H1 (cell line): ENCODE data around the gene STOML1. TPM values are rescaled to one million over a fixed set of nuclear protein-coding genes. Genes with fewer than 3 reads are reported as not detected.

Source experiments
- CTCF ChIA-PET: fragments of 300-600 bp; sonication (Branson Sonifier 250); formaldehyde crosslinking; loops from one replicate; lab custom pipeline; 2021; ENCODE audit not compliant: partially characterized antibody; lab: Charles Lee
- POLR2A ChIA-PET: fragments of 300-600 bp; sonication (Branson Sonifier 250); formaldehyde crosslinking; loops from one replicate; lab custom pipeline; 2021; ENCODE audit warnings: inconsistent platforms; ENCODE audit not compliant: partially characterized antibody; lab: Charles Lee
- DNase-seq, 2 experiments: peaks; one replicate each; pipeline versions ENCODE4 v3.0.0 to v3.0.0-alpha.2; 2010 to 2022; ENCODE audit warnings: low spot score in 2 of 2, low read depth in 1 of 2, mixed read lengths in 1 of 2
- FAIRE-seq: peaks from 2 replicates; lab custom pipeline; 2011; peaks lifted over from hg19 to GRCh38; lab: Jason Lieb, UNC
- H2AFZ ChIP-seq: 2 replicates; pipeline ENCODE4 v1.8.1; 2012; ENCODE audit warnings: low read length, inconsistent platforms
- H2AK5ac ChIP-seq: 2 replicates; pipeline ENCODE4 v1.6.1; 2013; ENCODE audit warnings: low read depth, low read length
- H2BK120ac ChIP-seq: replicated peaks from 2 replicates; pipeline ENCODE3; 2013; ENCODE audit warnings: low read depth, low read length, inconsistent platforms
- H2BK12ac ChIP-seq: 2 replicates; pipeline ENCODE4 v1.6.1; 2013; ENCODE audit warnings: low read depth, low read length
- H2BK15ac ChIP-seq: 2 replicates; pipeline ENCODE4 v1.6.1; 2013; ENCODE audit warnings: low read length
- H2BK20ac ChIP-seq: 2 replicates; pipeline ENCODE4 v1.6.1; 2013; ENCODE audit warnings: low read length
- H2BK5ac ChIP-seq: 2 replicates; pipeline ENCODE4 v1.6.1; 2013; ENCODE audit warnings: low read depth, low read length
- H3K14ac ChIP-seq: 2 replicates; pipeline ENCODE4 v1.6.1; 2013; ENCODE audit warnings: inconsistent platforms; ENCODE audit not compliant: insufficient read length
- H3K18ac ChIP-seq: 2 replicates; pipeline ENCODE4 v1.6.1; 2013; ENCODE audit warnings: low read length; ENCODE audit errors: extremely low read depth
- H3K23ac ChIP-seq: 2 replicates; pipeline ENCODE4 v1.6.1; 2013; ENCODE audit warnings: inconsistent platforms; ENCODE audit not compliant: insufficient read length
- H3K23me2 ChIP-seq: 2 replicates; pipeline ENCODE4 v1.6.1; 2013; ENCODE audit warnings: low read depth, low read length
- H3K27ac ChIP-seq: 2 replicates; pipeline ENCODE4 v1.6.1; 2011; ENCODE audit warnings: low read depth, low read length, inconsistent platforms
- H3K27me3 ChIP-seq, 4 experiments: replicated peaks in 1 of 4; 1 replicate in 1 of 4; 2 replicates in 3 of 4; pipeline versions ENCODE4 v1.6.1 to v1.8.1; 2011 to 2013; ENCODE audit warnings: low read length in 3 of 4, mild to moderate bottlenecking in 3 of 4, inconsistent platforms in 2 of 4, mixed read lengths in 2 of 4, moderate library complexity in 1 of 4; ENCODE audit not compliant: control insufficient read depth in 3 of 4, insufficient read depth in 3 of 4; ENCODE audit errors: extremely low read depth in 1 of 4
- H3K36me3 ChIP-seq, 4 experiments: 2 replicates each; pipeline versions ENCODE4 v1.6.1 to v1.8.1; 2011 to 2013; ENCODE audit warnings: mild to moderate bottlenecking in 4 of 4, low read length in 3 of 4, moderate library complexity in 2 of 4, control low read depth in 1 of 4, inconsistent platforms in 1 of 4; ENCODE audit not compliant: insufficient read depth in 4 of 4, control insufficient read depth in 2 of 4
- H3K4ac ChIP-seq: replicated peaks from 2 replicates; pipeline ENCODE3; 2013; ENCODE audit warnings: low read length, low read depth, mixed read lengths, inconsistent platforms; ENCODE audit not compliant: insufficient read length
- H3K4me1 ChIP-seq, 4 experiments: replicated peaks in 1 of 4; 1 replicate in 1 of 4; 2 replicates in 3 of 4; pipeline versions ENCODE4 v1.6.1 to v1.8.1; 2011 to 2013; ENCODE audit warnings: low read length in 3 of 4, inconsistent platforms in 2 of 4, mixed read lengths in 1 of 4; ENCODE audit not compliant: insufficient read depth in 4 of 4, control insufficient read depth in 3 of 4
- H3K4me2 ChIP-seq, 2 experiments: 2 replicates each; pipeline versions ENCODE4 v1.6.1 to v1.8.1; 2011 to 2013; ENCODE audit warnings: low read depth in 2 of 2, low read length in 2 of 2, control low read depth in 1 of 2, inconsistent platforms in 1 of 2, mild to moderate bottlenecking in 1 of 2; ENCODE audit not compliant: insufficient read depth in 1 of 2
- H3K4me3 ChIP-seq, 4 experiments: fragments of 200-600, 300-600 bp in 1 of 4; sonication (generic), shearing (Covaris generic), sonication (Bioruptor Twin) in 1 of 4; 2 replicates each; pipeline versions ENCODE4 v1.5.1 to v1.8.1; 2011 to 2016; ENCODE audit warnings: low read length in 4 of 4, low read depth in 3 of 4, control low read depth in 2 of 4, inconsistent platforms in 2 of 4, mild to moderate bottlenecking in 2 of 4, mixed read lengths in 1 of 4, moderate library complexity in 1 of 4; ENCODE audit not compliant: insufficient read depth in 2 of 4; ENCODE audit errors: extremely low read depth in 1 of 4
- H3K56ac ChIP-seq: replicated peaks from 2 replicates; pipeline ENCODE3; 2013; ENCODE audit warnings: low read depth, mild to moderate bottlenecking, mixed read lengths, low read length, inconsistent platforms; ENCODE audit not compliant: insufficient read length
- H3K79me1 ChIP-seq: 2 replicates; pipeline ENCODE4 v1.6.1; 2013; ENCODE audit warnings: low read depth, low read length, control low read depth
- H3K79me2 ChIP-seq, 2 experiments: 2 replicates each; pipeline versions ENCODE4 v1.6.1 to v1.8.1; 2012 to 2013; ENCODE audit warnings: low read length in 2 of 2, mild to moderate bottlenecking in 2 of 2, inconsistent platforms in 1 of 2; ENCODE audit not compliant: insufficient read depth in 2 of 2, control insufficient read depth in 1 of 2
- H3K9ac ChIP-seq, 4 experiments: replicated peaks in 1 of 4; 1 replicate in 1 of 4; 2 replicates in 3 of 4; pipeline versions ENCODE4 v1.6.1 to v1.8.1; 2011 to 2013; ENCODE audit warnings: low read depth in 3 of 4, low read length in 3 of 4, control low read depth in 2 of 4, mild to moderate bottlenecking in 2 of 4, moderate library complexity in 2 of 4, inconsistent platforms in 1 of 4; ENCODE audit errors: extremely low read depth in 1 of 4
- H3K9me3 ChIP-seq, 2 experiments: 2 replicates each; pipeline versions ENCODE4 v1.6.1 to v1.8.1; 2012 to 2013; ENCODE audit warnings: mild to moderate bottlenecking in 2 of 2, moderate library complexity in 2 of 2, control low read depth in 1 of 2, inconsistent platforms in 1 of 2, low read depth in 1 of 2, low read length in 1 of 2, mixed read lengths in 1 of 2; ENCODE audit not compliant: insufficient read depth in 2 of 2
- H4K20me1 ChIP-seq, 2 experiments: replicated peaks in 1 of 2; 2 replicates each; pipeline versions ENCODE3 to v1.8.1; 2011 to 2013; ENCODE audit warnings: inconsistent platforms in 2 of 2, low read length in 2 of 2, mild to moderate bottlenecking in 1 of 2; ENCODE audit not compliant: insufficient read depth in 2 of 2, control insufficient read depth in 1 of 2
- H4K5ac ChIP-seq: 2 replicates; pipeline ENCODE4 v1.6.1; 2013; ENCODE audit warnings: low read length, low read depth, mixed read lengths, inconsistent platforms; ENCODE audit not compliant: insufficient read length
- H4K8ac ChIP-seq: 2 replicates; pipeline ENCODE4 v1.8.0; 2013; ENCODE audit warnings: mild to moderate bottlenecking, moderate library complexity, low read length, inconsistent platforms; ENCODE audit not compliant: insufficient read depth; ENCODE audit errors: extremely low read depth
- H4K91ac ChIP-seq: replicated peaks from 2 replicates; pipeline ENCODE3; 2013; ENCODE audit warnings: low read length, mixed read lengths, inconsistent platforms; ENCODE audit not compliant: insufficient read length
- FOSL1 ChIP-seq: IDR thresholded peaks from 2 replicates; pipeline ENCODE4 v1.6.1; 2011; ENCODE audit warnings: mild to moderate bottlenecking, low read depth, low read length, moderate library complexity; ENCODE audit not compliant: insufficient read depth
- GTF2F1 ChIP-seq: IDR thresholded peaks from 2 replicates; pipeline ENCODE4 v1.6.1; 2012; ENCODE audit warnings: low read depth, low read length, improper control_type of control experiment, borderline replicate concordance
- SP2 ChIP-seq: IDR thresholded peaks from 2 replicates; pipeline ENCODE4 v1.6.1; 2012; ENCODE audit warnings: mild to moderate bottlenecking, low read length, inconsistent platforms
- WGBS, 2 experiments: shearing (Covaris generic) in 1 of 2; methylation state at CpG; one replicate each; pipeline versions ENCODE4 v1.1.6 to v1.1.7; 2013 to 2015; ENCODE audit warnings: low lambda C conversion rate in 2 of 2, mixed read lengths in 2 of 2, inconsistent platforms in 1 of 2, low coverage in 1 of 2, missing lambda C conversion rate in 1 of 2; ENCODE audit not compliant: insufficient replicate concordance in 2 of 2, insufficient coverage in 1 of 2, insufficient read length in 1 of 2; ENCODE audit errors: extremely low coverage in 1 of 2, missing lambda C conversion rate in 1 of 2; 5-methylcytosine and 5-hydroxymethylcytosine counted together
- polyA plus RNA-seq, 7 experiments: library from polyadenylated mRNA; depleted of rRNA in 3 of 7; stranded (reverse) in 5 of 7; unstranded in 2 of 7; fragments of >200 nt in 5 of 7; fragments of 200-250 nt in 2 of 7; gene quantifications; 1 replicate in 5 of 7; 2 replicates in 1 of 7; 4 replicates in 1 of 7; pipeline versions ENCODE4 v1.2.1 to v1.2.3, GENCODE V29; 2011 to 2013; ENCODE audit warnings: missing spikeins in 2 of 7, mixed read lengths in 2 of 7
- total RNA-seq: library from RNA; stranded (reverse); fragmentation: NEBNext Ultra II Directional; extraction: Animal tissue kit (Norgen Biotek cat#: 25700); gene quantifications from 2 replicates; pipeline ENCODE4 v1.2.1, GENCODE V29; 2021

Gene STOML1
- total and polyA plus RNA-seq, 2 of the 8 experiments (the other 6 are each of a cell fraction or from before 2014, with no cell fraction given) = 2.6 to 3.2 TPM

- FAIRE-seq = no peak
These were observed 61.3 kb downstream of the STOML1 start for GRCh38 chr15:73930790-73931281.

More at GRCh38 chr15:73930790-73931281, 61.3 kb downstream of the STOML1 start:
- peaks cover 14% of the 10 kb centered on the region for H3K23me2 ChIP-seq
- H3K79me1 ChIP-seq = no peaks in the 10 kb centered on the region
- H3K14ac ChIP-seq = no peak overlapping the region
- no peak overlapping the region for H2AFZ ChIP-seq
- H3K27me3 ChIP-seq = peaks cover 0 to 6% (median 2%) of the 10 kb centered on the region in 4 experiments; a peak in 3 of 7 replicates
- no peak overlapping the region for H2BK12ac ChIP-seq
- H3K4me1 ChIP-seq = peaks cover 0 to 13% (median 5%) of the 10 kb centered on the region in 4 experiments; a peak in 5 of 7 replicates
- no peak overlapping the region for H3K4me3 ChIP-seq
- DNase-seq = no peak
- no peak overlapping the region for H2BK15ac ChIP-seq
- H3K9ac ChIP-seq = no peak overlapping the region
- H3K9me3 ChIP-seq = no peaks in the 10 kb centered on the region
- H3K56ac ChIP-seq = no peak overlapping the region
- no peak overlapping the region for H3K23ac ChIP-seq
- no peak overlapping the region for H2AK5ac ChIP-seq
- no peak overlapping the region for H2BK20ac ChIP-seq
- H2BK5ac ChIP-seq = no peak overlapping the region
- no peak overlapping the region for H2BK120ac ChIP-seq
- no peak overlapping the region for H4K5ac ChIP-seq
- no peak overlapping the region for H3K4me2 ChIP-seq
- H3K4ac ChIP-seq = no peak overlapping the region
- 81% methylated on average over 6 of the region's 7 CpGs; no CpG with 5 or more reads in 1 of the 2 experiments for WGBS, 2 experiments
- H4K8ac ChIP-seq = no peak overlapping the region
- ChIA-PET CTCF (interaction anchor here (0.6 to 1.7 kb wide), 3 partner anchors 33 to 106 kb away, joined by 3 to 5 read pairs (median 4); no protein-coding TSS in a partner anchor), POLR2A (no interaction called here)
- no peak overlapping the region for H3K27ac ChIP-seq
- no peak overlapping the region for H3K18ac ChIP-seq
- no peak overlapping the region for H4K91ac ChIP-seq
- H4K20me1 ChIP-seq = peaks cover 0 to 7% of the 10 kb centered on the region in 2 experiments
- H3K36me3 ChIP-seq = no peaks in the 10 kb centered on the region
- TF ChIP-seq SP2 = no peak
- TF ChIP-seq GTF2F1 = no peak
- TF ChIP-seq FOSL1 = no peak
- H3K79me2 ChIP-seq = no peaks in the 10 kb centered on the region
